PC-3 (cell line): ENCODE measurements around the gene IQCK. TPM values are rescaled to one million over a fixed set of nuclear protein-coding genes. Genes with fewer than 3 reads are reported as not detected.
A peak's percentile ranks its signal among the peaks of the same experiment; 100 is the strongest.

Experiments
- ATAC-seq: fragments of 200-7000 bp; cut with Tn5 transposase; 2 replicates; pipeline ENCODE4 v1.9.1; 2020; ENCODE audit warnings: mild to moderate bottlenecking, moderate library complexity
- BruUV-seq: library from RNA; stranded (reverse); fragments of 400-500 nt; replicated peaks from 2 replicates; lab custom pipeline; 2021; lab: Mats Ljungman, UMichigan
- CTCF ChIA-PET: fragments of 300-600 bp; sonication (Branson Sonifier 250); formaldehyde crosslinking; loops from one replicate; lab custom pipeline; 2022; ENCODE audit warnings: antibody characterized with exemption; lab: Charles Lee
- POLR2A ChIA-PET: fragments of 300-600 bp; sonication (Branson Sonifier 250); formaldehyde crosslinking; loops from one replicate; lab custom pipeline; 2022; ENCODE audit warnings: antibody characterized with exemption; ENCODE audit not compliant: unreplicated experiment; lab: Charles Lee
- DNase-seq: peaks from one replicate; pipeline ENCODE4 v3.0.0-alpha.2; 2015
- H2AFZ ChIP-seq: fragments of 300-600 bp; sonication (generic); 2 replicates; pipeline ENCODE4 v1.6.0; 2016; ENCODE audit warnings: antibody characterized with exemption, low read length
- H3F3A ChIP-seq: fragments of 300-600 bp; sonication (generic); one replicate; pipeline ENCODE4 v1.6.0; 2017; ENCODE audit warnings: antibody characterized with exemption, low read length, control low read depth, mild to moderate bottlenecking; ENCODE audit not compliant: unreplicated experiment
- H3K27ac ChIP-seq: fragments of 300-600 bp; sonication (generic); 2 replicates; pipeline ENCODE4 v1.5.1; 2016; ENCODE audit warnings: mild to moderate bottlenecking, low read length
- H3K27me3 ChIP-seq: fragments of 300-600 bp; sonication (generic); 2 replicates; pipeline ENCODE4 v1.6.1; 2016; ENCODE audit warnings: low read length, mixed read lengths
- H3K36me3 ChIP-seq: fragments of 300-600 bp; sonication (generic); 2 replicates; pipeline ENCODE4 v1.6.1; 2016; ENCODE audit warnings: low read depth, mixed run types, low read length, mixed read lengths
- H3K4me1 ChIP-seq: fragments of 300-600 bp; sonication (generic); 2 replicates; pipeline ENCODE4 v1.5.1; 2016; ENCODE audit warnings: low read length; ENCODE audit not compliant: insufficient read depth
- H3K4me2 ChIP-seq: fragments of 300-600 bp; sonication (generic); 2 replicates; pipeline ENCODE4 v1.6.0; 2016; ENCODE audit warnings: low read length
- H3K4me3 ChIP-seq: fragments of 300-600 bp; sonication (generic); 2 replicates; pipeline ENCODE4 v1.5.1; 2016; ENCODE audit warnings: mild to moderate bottlenecking, low read length, mixed read lengths
- H3K79me2 ChIP-seq: fragments of 300-600 bp; sonication (generic); 2 replicates; pipeline ENCODE4 v1.6.1; 2017; ENCODE audit warnings: low read length, mixed read lengths
- H3K9ac ChIP-seq: fragments of 300-600 bp; sonication (generic); 2 replicates; pipeline ENCODE4 v1.6.0; 2016; ENCODE audit warnings: mild to moderate bottlenecking, low read length
- H3K9me2 ChIP-seq: fragments of 300-600 bp; sonication (generic); replicated peaks from 2 replicates; pipeline ENCODE4 v1.6.1; 2016; ENCODE audit warnings: mixed run types, low read length, mixed read lengths
- H3K9me3 ChIP-seq: fragments of 300-600 bp; sonication (generic); 2 replicates; pipeline ENCODE4 v1.6.1; 2016; ENCODE audit warnings: low read length, mixed read lengths
- H4K20me1 ChIP-seq: fragments of 300-600 bp; sonication (generic); 2 replicates; pipeline ENCODE4 v1.6.1; 2016; ENCODE audit warnings: low read length, mixed read lengths
- EZH2 ChIP-seq: fragments of 300-600 bp; sonication (generic); IDR thresholded peaks from one replicate; pipeline ENCODE4 v1.6.1; 2017; ENCODE audit warnings: antibody characterized with exemption, mild to moderate bottlenecking, low read length; ENCODE audit not compliant: unreplicated experiment
- EZH2phosphoT487 ChIP-seq: fragments of 300-600 bp; sonication (generic); IDR thresholded peaks from 2 replicates; pipeline ENCODE4 v1.6.1; 2018; ENCODE audit warnings: mild to moderate bottlenecking, antibody characterized with exemption, low read length, borderline replicate concordance
- intact Hi-C: fragments of 100-400 bp; cut with micrococcal nuclease; formaldehyde crosslinking; loops from 2 replicates; pipeline ENCODE4 v1.9.0; 2023
- total RNA-seq: library from RNA; depleted of rRNA; stranded (reverse); fragments of >200 nt; gene quantifications from 2 replicates; pipeline ENCODE4 v1.2.3, GENCODE V29; 2014
- TF ChIP-seq, protein P1 (sequence below): fragments of 300-600 bp; sonication (generic); conservative IDR thresholded peaks from 2 replicates; pipeline ENCODE4 v1.5.1; 2017; ENCODE audit warnings: antibody characterized with exemption, low read depth, mild to moderate bottlenecking, low read length

Gene IQCK
- total RNA-seq, 1 experiment from 2014 or later: 8.9 TPM

DNA sequence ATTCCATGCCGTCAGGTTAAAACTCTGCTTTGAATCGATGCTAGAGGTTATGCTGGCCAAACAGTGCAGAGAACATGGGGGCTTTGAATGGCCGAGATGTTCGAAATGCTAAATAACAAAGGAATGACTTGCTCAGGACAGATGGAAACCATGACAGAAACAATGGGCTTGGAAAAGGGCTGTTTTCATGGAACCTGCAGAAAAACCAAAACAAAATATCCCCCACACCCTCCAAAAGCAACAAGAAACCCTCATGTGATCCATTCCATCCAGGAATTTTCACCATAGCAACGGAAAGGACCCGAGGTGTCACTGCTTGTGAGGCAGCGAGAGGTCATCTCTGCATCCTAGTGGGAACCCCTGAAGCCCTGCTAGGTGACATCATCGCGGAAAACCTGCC is 141.1 kb downstream of the IQCK start:
- H3K9me2 ChIP-seq: no peaks in the 10 kb centered on the region
- H3K27ac ChIP-seq: no peak overlapping the region; the same call in 1 of the 2 replicates
- no peaks in the 10 kb centered on the region for H3K36me3 ChIP-seq
- no peaks in the 10 kb centered on the region for H3K9me3 ChIP-seq
- ATAC-seq (no peak), DNase-seq (no peak)
- ChIA-PET CTCF (no interaction called here), POLR2A (no interaction called here)
- no peaks in the 10 kb centered on the region for H4K20me1 ChIP-seq
- intact Hi-C loops: no loop called here
- BruUV-seq: no TSS peak
- H3F3A ChIP-seq: peaks cover 4% of the 10 kb centered on the region
- H3K27me3 ChIP-seq: no peaks in the 10 kb centered on the region
- H3K79me2 ChIP-seq: no peaks in the 10 kb centered on the region
- TF ChIP-seq EZH2phosphoT487: no peak
- H2AFZ ChIP-seq: no peak overlapping the region
- H3K4me2 ChIP-seq: no peak overlapping the region
- H3K4me1 ChIP-seq: peaks cover 16% of the 10 kb centered on the region
- no peak overlapping the region for H3K4me3 ChIP-seq
- H3K9ac ChIP-seq: no peak overlapping the region

DNA sequence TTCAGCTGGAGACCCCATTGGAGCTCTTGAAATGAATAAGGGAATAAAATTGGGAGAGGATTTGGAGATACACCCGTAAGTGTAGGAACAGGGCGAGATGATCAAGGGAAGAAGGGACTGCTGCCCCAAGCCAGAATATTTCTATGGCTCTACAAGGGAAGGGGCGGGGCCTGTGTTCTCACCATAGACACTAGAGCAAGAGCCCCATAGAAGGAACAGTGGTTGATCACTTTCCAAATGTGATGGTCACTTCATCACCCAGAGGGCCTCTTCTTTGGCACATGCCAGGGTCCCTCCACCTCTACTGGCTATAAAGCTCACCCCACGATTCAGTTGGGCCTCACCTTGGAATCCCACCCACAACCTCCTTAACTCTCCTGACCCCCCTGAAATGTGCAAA is 141.5 kb downstream of the IQCK start:
- Histone ChIP-seq H3K9me3 (no peaks in the 10 kb centered on the region), H3K4me3 (peak overlapping the region; percentile 51; the same call in 1 of the 2 replicates), H3K27me3 (no peaks in the 10 kb centered on the region), H2AFZ (no peak overlapping the region), H4K20me1 (no peaks in the 10 kb centered on the region), H3K9ac (peak overlapping the region; percentile 62), H3K79me2 (no peaks in the 10 kb centered on the region), H3K9me2 (no peaks in the 10 kb centered on the region), H3K4me2 (peak overlapping the region; percentile 75), H3K36me3 (no peaks in the 10 kb centered on the region), H3K4me1 (peaks cover 16% of the 10 kb centered on the region), H3F3A (peaks cover 4% of the 10 kb centered on the region), H3K27ac (peak overlapping the region; percentile 90)
- no peak for TF ChIP-seq EZH2
- no peak for TF ChIP-seq EZH2phosphoT487
- TF ChIP-seq, protein P1, sequence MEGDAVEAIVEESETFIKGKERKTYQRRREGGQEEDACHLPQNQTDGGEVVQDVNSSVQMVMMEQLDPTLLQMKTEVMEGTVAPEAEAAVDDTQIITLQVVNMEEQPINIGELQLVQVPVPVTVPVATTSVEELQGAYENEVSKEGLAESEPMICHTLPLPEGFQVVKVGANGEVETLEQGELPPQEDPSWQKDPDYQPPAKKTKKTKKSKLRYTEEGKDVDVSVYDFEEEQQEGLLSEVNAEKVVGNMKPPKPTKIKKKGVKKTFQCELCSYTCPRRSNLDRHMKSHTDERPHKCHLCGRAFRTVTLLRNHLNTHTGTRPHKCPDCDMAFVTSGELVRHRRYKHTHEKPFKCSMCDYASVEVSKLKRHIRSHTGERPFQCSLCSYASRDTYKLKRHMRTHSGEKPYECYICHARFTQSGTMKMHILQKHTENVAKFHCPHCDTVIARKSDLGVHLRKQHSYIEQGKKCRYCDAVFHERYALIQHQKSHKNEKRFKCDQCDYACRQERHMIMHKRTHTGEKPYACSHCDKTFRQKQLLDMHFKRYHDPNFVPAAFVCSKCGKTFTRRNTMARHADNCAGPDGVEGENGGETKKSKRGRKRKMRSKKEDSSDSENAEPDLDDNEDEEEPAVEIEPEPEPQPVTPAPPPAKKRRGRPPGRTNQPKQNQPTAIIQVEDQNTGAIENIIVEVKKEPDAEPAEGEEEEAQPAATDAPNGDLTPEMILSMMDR: no peak
- ChIA-PET CTCF (no interaction called here), POLR2A (no interaction called here)
- DNase-seq (no peak), ATAC-seq (no peak)
- no TSS peak for BruUV-seq
- intact Hi-C loops: no loop called here

DNA sequence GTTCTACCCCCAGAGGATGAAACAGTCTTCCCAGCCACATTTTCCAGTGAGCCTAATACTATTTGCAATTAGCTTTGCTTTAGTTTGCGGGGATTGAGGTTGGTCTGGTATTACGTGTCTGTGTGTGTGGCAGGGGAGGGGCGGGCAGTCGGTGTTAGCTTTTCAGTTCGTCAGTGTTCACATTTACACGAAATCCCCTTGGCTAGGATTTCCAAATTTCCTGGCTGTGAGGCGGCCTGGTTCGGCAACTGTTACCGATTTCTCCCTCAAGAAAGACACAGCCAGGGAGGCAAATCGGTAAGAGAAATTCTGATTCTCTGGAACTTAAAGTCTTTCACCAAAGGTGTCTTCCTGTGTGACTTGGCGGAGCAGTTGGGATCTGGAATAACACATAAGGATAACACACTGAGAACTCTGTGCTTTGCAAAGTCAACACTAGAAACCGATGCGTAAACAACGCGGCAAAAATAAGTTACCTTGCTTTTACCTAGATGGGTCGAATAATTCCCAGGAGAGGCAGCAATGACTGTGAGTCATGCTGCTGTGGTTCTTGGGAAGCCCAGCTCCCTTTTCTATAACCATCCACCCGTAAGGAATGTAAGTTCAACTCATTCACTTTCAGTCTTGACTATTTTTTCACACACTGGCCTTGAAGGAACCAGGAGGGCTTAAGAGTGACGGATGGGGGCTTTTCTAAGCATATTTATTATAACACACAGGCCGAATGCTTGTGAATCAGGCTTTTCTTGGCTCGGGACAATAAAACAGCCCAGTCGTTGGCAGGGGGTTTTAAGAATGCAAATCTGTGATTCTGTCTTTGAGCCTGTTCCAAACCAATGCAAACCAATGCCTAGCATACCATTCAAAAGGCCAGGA is 142.3 kb downstream of the IQCK start:
- TF ChIP-seq EZH2phosphoT487 (no peak), EZH2 (no peak)
- TF ChIP-seq, protein P1: no peak
- H3K36me3 ChIP-seq: no peaks in the 10 kb centered on the region
- H3K27ac ChIP-seq: peak overlapping the region; percentile 90
- peak overlapping the region; percentile 51 for H3K4me3 ChIP-seq
- no peaks in the 10 kb centered on the region for H4K20me1 ChIP-seq
- H3K9me2 ChIP-seq: no peaks in the 10 kb centered on the region
- H2AFZ ChIP-seq: peak overlapping the region; percentile 66
- ChIA-PET CTCF (no interaction called here), POLR2A (no interaction called here)
- H3F3A ChIP-seq: peaks cover 4% of the 10 kb centered on the region
- no peaks in the 10 kb centered on the region for H3K27me3 ChIP-seq
- ATAC-seq: peak; percentile 83
- peaks cover 16% of the 10 kb centered on the region for H3K4me1 ChIP-seq
- peak; percentile 76 for DNase-seq
- intact Hi-C loops: no loop called here
- no peaks in the 10 kb centered on the region for H3K9me3 ChIP-seq
- peak overlapping the region; percentile 75 for H3K4me2 ChIP-seq
- H3K9ac ChIP-seq: peak overlapping the region; percentile 62
- no TSS peak for BruUV-seq
- no peaks in the 10 kb centered on the region for H3K79me2 ChIP-seq
